G401 (cell line): ENCODE measurements around the gene ANP32E. TPM values are rescaled to one million over a fixed set of nuclear protein-coding genes. Genes with fewer than 3 reads are reported as not detected.

Experiments used
- DNase-seq: peaks from one replicate; pipeline ENCODE4 v3.0.0-alpha.2; 2015; ENCODE audit warnings: low spot score
- in situ Hi-C: cut with HindIII; loops from 2 replicates; pipeline ENCODE4 v1.10.0; 2016; ENCODE audit warnings: low sequenced_read_pairs, mixed read lengths
- total RNA-seq: library from RNA; depleted of rRNA; stranded (reverse); fragments of >200 nt; shearing (Covaris generic); gene quantifications from 2 replicates; pipeline ENCODE4 v1.2.3, GENCODE V29; 2014; rRNA removed

Gene ANP32E
- total RNA-seq, result 40.8 and 55.2 TPM in 2 replicates

GRCh38 chr1:150235852-150236613, at the start of gene ANP32E:
TSS of gene ANP32E (minus strand) at chr1:150236112. CDS start at chr1:150235786, 326 bp downstream.
- in situ Hi-C loops, result no loop called here

GRCh38 chr1:150283260-150283659, 47.3 kb upstream of the ANP32E start:
- in situ Hi-C loops, result no loop called here

More at GRCh38 chr1:150235852-150236613, at the start of gene ANP32E:
- peak; percentile 100 for DNase-seq

GRCh38 chr1:150282558-150282958, 46.6 kb upstream of the ANP32E start:
- DNase-seq, result no peak
- in situ Hi-C loops, result no loop called here

More at GRCh38 chr1:150283260-150283659, 47.3 kb upstream of the ANP32E start:
- DNase-seq, result no peak

DNA sequence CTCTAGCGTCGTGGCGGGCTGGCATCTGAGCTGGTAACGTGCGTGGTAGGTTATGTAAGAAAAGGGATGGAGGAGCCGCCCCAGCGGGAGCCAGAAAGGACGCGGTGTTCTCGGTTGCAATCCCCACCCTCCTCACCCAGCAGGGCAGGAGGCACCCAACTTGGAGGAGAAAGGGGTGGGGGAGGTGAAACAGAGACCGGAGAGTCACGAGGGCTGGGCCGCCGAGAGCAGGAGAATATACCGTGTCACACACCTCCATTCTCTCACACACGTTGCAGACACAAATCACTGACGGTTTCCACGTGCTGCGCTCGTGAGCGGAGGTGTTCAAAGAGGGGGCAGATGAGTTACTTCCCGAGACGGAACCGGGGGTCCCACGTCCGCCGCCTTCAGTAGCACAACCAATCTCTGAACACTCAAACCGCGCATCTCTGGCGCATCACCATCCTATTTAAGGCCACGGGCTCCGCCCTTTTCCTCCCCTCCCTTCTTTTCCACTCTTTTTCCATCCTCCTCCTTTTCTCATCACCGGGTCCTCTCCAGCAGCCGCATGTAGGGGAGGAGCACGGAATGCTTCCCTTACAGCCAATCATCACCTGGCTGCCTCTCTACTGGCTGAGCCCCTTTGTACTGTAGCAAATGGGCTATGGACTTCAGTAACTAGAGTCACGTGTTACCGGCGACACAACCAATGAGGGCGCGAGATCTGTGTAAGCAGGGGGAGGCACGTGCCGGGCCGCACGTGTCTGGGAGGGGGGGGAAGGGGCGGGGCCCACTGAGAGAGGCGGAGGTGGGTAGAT, 46.0 kb upstream of the ANP32E start, which contains the start of gene CIART:
Gene CIART (plus strand): TSS at position 797 of the 800 bp plus-strand sequence. CDS start 714 bp downstream, outside the sequence.
- DNase-seq, result peak; percentile 100
- in situ Hi-C loops, result no loop called here

DNA sequence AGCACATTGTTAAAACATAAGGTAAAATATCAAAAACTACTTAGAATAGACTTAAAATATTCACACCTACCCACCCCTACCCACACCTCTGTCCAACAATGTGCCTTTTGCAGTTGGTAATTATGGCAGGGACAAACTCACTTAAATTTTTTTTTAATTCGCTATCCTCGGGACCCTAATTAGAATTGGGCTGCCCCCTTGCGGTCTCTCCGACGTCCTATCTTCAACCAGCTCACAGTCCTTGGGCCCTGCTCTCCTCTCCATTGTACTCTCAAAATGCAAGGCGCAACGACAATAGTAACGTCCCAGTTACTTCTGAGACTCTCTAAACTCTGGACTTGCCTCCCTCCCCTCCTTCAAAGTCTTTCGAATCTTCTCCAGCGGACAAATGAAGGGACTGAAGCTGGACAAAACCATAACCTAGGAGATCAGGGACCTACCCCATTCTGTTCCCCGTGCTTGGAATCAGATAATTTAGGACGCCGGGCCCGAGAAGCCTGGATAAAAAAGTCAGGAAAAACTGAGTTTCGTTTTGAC, 45.4 kb upstream of the ANP32E start:
- in situ Hi-C loops, result no loop called here
- peak; percentile 86 for DNase-seq

- in situ Hi-C loops, result no loop called here
These were observed 44.3 kb upstream of the ANP32E start for GRCh38 chr1:150280138-150280707.

GRCh38 chr1:150273311-150273710, 37.4 kb upstream of the ANP32E start:
- in situ Hi-C loops, result no loop called here
- no peak for DNase-seq

More at GRCh38 chr1:150280138-150280707, 44.3 kb upstream of the ANP32E start:
- DNase-seq, result no peak

GRCh38 chr1:150271291-150271959, 35.5 kb upstream of the ANP32E start:
- DNase-seq, result no peak
- in situ Hi-C loops, result no loop called here

DNA sequence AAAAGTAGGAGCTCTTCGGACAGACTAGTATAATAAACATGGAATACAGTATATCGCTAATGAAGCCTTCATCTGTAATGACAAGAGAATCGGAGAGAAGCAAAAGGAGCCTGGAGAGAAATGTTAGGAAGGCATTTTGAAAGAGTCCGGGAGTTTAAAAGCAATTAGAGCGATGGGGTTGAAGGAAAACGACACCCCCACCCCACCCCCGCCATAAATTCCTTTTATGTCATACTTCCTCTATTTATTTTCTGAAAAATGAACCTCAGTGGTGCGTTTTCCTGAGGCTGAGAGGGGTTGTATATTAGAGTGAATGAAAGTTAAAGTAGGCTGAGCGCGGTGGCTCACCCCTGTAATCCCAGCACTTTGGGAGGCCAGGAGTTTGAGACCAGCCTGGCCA, 33.5 kb upstream of the ANP32E start:
- no peak for DNase-seq
- in situ Hi-C loops, result no loop called here

- in situ Hi-C loops, result no loop called here
- peak; percentile 98 for DNase-seq
These were observed 32.9 kb upstream of the ANP32E start, which contains the start of gene APH1A for GRCh38 chr1:150268705-150269403. TSS of gene APH1A (minus strand) at chr1:150269016. CDS start at chr1:150268810, 206 bp downstream.

DNA sequence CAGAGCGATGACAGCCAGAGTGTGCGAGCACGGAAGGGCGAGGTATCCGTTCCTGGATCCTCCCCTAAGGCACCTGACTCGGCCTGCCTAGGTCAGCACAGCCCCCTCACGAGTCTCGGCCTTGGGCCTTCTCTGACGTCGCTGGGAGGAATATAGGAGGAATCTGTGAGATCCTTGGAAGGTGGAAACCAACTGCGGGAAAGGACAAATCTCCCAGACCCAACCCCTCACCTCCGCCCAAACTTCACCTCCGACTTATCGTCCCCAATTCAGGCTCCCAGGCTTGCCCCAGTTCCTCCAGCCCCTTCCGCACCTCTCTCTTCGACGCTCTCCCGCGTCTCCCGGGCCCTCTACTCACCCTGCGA, 32.4 kb upstream of the ANP32E start:
- in situ Hi-C loops, result no loop called here
- DNase-seq, result no peak

- no peak for DNase-seq
- in situ Hi-C loops, result no loop called here
These were observed 32.0 kb upstream of the ANP32E start for GRCh38 chr1:150267896-150268295.

DNA sequence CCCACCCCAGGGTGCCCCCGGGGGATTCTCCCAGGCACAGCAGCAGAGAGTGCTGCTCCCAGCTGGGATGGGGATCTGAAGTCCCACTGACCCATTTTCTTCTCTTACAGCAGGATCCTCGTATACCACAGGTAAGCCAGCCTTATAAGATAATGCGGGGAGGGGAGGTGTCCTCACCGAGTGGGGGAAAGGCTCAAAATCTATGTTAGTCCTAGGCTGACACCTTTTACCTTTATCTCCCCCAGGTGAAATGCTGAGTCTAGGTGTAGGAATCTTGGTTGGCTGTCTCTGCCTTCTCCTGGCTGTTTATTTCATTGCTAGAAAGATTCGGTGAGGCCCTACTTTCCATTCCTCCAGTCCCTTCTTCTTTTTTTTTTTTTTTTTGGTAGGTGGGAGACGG, 27.6 kb upstream of the ANP32E start:
- no peak for DNase-seq
- in situ Hi-C loops, result no loop called here

DNA sequence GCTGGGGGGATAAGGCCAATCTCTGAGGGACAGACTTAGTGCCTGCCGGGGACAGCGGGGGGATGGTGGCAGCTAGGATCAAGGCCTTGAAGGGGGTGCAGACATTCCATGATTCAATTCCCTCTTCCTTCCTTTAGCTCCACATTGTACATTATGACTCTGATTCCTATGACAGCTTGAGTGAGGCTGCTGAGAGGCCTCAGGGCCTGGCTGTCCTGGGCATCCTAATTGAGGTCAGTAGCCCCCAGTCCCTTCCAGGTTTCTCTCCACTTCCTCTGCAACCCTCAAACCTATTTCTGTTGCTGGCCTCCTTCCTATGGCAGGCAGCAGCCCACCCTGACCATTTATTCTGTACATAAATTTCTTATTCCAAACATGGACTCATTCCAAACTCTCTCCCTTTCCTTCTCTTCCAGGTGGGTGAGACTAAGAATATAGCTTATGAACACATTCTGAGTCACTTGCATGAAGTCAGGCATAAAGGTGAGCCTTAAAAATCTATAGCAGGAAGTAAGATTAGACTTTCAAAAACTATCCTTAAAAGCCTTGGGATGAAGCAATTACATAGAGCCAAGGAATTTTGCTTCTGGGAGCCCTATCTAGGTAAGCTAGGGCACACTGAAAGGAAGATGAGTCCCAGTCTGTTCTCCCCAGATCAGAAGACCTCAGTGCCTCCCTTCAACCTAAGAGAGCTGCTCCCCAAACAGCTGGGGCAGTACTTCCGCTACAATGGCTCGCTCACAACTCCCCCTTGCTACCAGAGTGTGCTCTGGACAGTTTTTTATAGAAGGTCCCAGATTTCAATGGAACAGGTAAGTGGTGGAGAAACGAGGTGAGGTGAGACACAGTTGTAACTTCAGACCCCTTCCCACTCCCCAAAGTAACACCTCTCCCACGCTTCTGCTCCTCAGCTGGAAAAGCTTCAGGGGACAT, 26.7 kb upstream of the ANP32E start:
- in situ Hi-C loops, result no loop called here
- no peak for DNase-seq

DNA sequence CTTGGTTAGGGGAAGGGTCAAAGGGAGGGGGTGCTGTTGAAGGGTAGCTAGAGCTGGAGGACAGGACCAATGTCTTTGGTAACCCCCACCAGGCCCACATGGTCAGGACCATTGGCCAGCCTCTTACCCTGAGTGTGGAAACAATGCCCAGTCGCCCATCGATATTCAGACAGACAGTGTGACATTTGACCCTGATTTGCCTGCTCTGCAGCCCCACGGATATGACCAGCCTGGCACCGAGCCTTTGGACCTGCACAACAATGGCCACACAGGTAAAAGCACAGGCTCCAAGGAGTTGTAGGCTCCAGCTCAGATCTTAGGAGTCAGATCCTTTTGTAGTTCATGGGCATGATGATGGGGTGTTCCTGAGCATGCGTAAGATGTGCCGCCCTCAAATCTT, 25.5 kb upstream of the ANP32E start:
- DNase-seq, result no peak
- in situ Hi-C loops, result no loop called here

- in situ Hi-C loops, result no loop called here
These were observed 24.1 kb upstream of the ANP32E start for GRCh38 chr1:150259758-150260669.

More at GRCh38 chr1:150259758-150260669, 24.1 kb upstream of the ANP32E start:
- peak; percentile 45 for DNase-seq
